Neural cell (in vitro differentiated cells): ENCODE data around the gene ERCC3. TPM values are rescaled to one million over a fixed set of nuclear protein-coding genes. Genes with fewer than 3 reads are reported as not detected.
"Not testable (repeated sequence)": the region's sequence is repeated elsewhere in the genome, so short reads cannot be mapped to it uniquely, and the experiment has no call there.

Experiments
- H2AFZ ChIP-seq: fragments of 200-600, 300-800 bp; sonication (generic), shearing (Covaris generic); 2 replicates; pipeline ENCODE4 v1.6.0; 2014; ENCODE audit warnings: low read depth, mild to moderate bottlenecking, antibody characterized with exemption, low read length, moderate library complexity
- H3F3A ChIP-seq: fragments of 200-600 bp; shearing (Covaris generic); 2 replicates; pipeline ENCODE4 v1.6.1; 2016; ENCODE audit warnings: mild to moderate bottlenecking, moderate library complexity, mixed read lengths, antibody characterized with exemption, low read length; ENCODE audit not compliant: insufficient read depth, poor library complexity, severe bottlenecking
- H3K27ac ChIP-seq: fragments of 200-600, 300-800 bp; sonication (generic), shearing (Covaris generic); 2 replicates; pipeline ENCODE4 v1.5.1; 2014; ENCODE audit warnings: mild to moderate bottlenecking, low read length, moderate library complexity
- H3K27me3 ChIP-seq: fragments of 300-800, 200-600 bp; sonication (generic), shearing (Covaris generic); 2 replicates; pipeline ENCODE4 v1.6.0; 2014; ENCODE audit warnings: mild to moderate bottlenecking, low read depth, low read length, moderate library complexity; ENCODE audit not compliant: insufficient read depth
- H3K36me3 ChIP-seq: fragments of 300-800, 200-600 bp; sonication (generic), shearing (Covaris generic); 2 replicates; pipeline ENCODE4 v1.5.1; 2014; ENCODE audit warnings: mild to moderate bottlenecking, antibody characterized with exemption, low read length, moderate library complexity; ENCODE audit not compliant: insufficient read depth
- H3K4me2 ChIP-seq: fragments of 300-800, 200-600 bp; sonication (generic), shearing (Covaris generic); 2 replicates; pipeline ENCODE4 v1.6.0; 2014; ENCODE audit warnings: mild to moderate bottlenecking, low read length
- H3K4me3 ChIP-seq: fragments of 300-800, 200-600 bp; sonication (generic), shearing (Covaris generic); 2 replicates; pipeline ENCODE4 v1.5.1; 2014; ENCODE audit warnings: mild to moderate bottlenecking, low read length, moderate library complexity
- H3K79me2 ChIP-seq: fragments of 200-600 bp; shearing (Covaris generic); replicated peaks from 2 replicates; pipeline ENCODE4 v1.6.0; 2014; ENCODE audit warnings: mild to moderate bottlenecking, low read length, moderate library complexity; ENCODE audit not compliant: insufficient read depth
- H3K9ac ChIP-seq: fragments of 300-800, 200-600 bp; sonication (generic), shearing (Covaris generic); 2 replicates; pipeline ENCODE4 v1.6.1; 2016; ENCODE audit warnings: mild to moderate bottlenecking, low read length, mixed read lengths
- H3K9me2 ChIP-seq: fragments of 200-600 bp; shearing (Covaris generic); 2 replicates; pipeline ENCODE4 v1.6.1; 2016; ENCODE audit warnings: mild to moderate bottlenecking, low read length, mixed read lengths; ENCODE audit not compliant: insufficient read depth
- H3K9me3 ChIP-seq: fragments of 200-600, 300-800 bp; sonication (generic), shearing (Covaris generic); 2 replicates; pipeline ENCODE4 v1.6.1; 2016; ENCODE audit warnings: mild to moderate bottlenecking, mixed run types, low read length, moderate library complexity, mixed read lengths
- H4K20me1 ChIP-seq: fragments of 200-600 bp; shearing (Covaris generic); 2 replicates; pipeline ENCODE4 v1.6.1; 2016; ENCODE audit warnings: mild to moderate bottlenecking, mixed run types; ENCODE audit not compliant: insufficient read depth
- CTCF ChIP-seq: fragments of 450-650 bp; IDR thresholded peaks from 2 replicates; pipeline ENCODE4 v1.5.1; 2014; ENCODE audit warnings: antibody characterized with exemption, mild to moderate bottlenecking, moderate library complexity; ENCODE audit not compliant: poor library complexity, severe bottlenecking
- EP300 ChIP-seq: fragments of 450-650 bp; conservative IDR thresholded peaks from 2 replicates; pipeline ENCODE4 v1.6.1; 2014; ENCODE audit warnings: antibody characterized with exemption, mild to moderate bottlenecking, moderate library complexity; ENCODE audit not compliant: poor library complexity, severe bottlenecking
- EZH2 ChIP-seq: fragments of 200-600, 300-800 bp; shearing (Covaris generic), sonication (generic); IDR thresholded peaks from 2 replicates; pipeline ENCODE4 v1.6.1; 2014; ENCODE audit warnings: antibody characterized with exemption, low read length, borderline replicate concordance, mild to moderate bottlenecking; ENCODE audit not compliant: insufficient read depth, poor library complexity, severe bottlenecking
- MXI1 ChIP-seq: fragments of 450-650 bp; conservative IDR thresholded peaks from 2 replicates; pipeline ENCODE4 v1.6.1; 2014; ENCODE audit warnings: antibody characterized with exemption, mild to moderate bottlenecking; ENCODE audit not compliant: poor library complexity, severe bottlenecking
- POLR2AphosphoS5 ChIP-seq: IDR thresholded peaks from 2 replicates; pipeline ENCODE4 v1.6.1; 2012
- RAD21 ChIP-seq: fragments of 450-650 bp; conservative IDR thresholded peaks from 2 replicates; pipeline ENCODE4 v1.6.1; 2014; ENCODE audit warnings: antibody characterized with exemption, mild to moderate bottlenecking, moderate library complexity
- REST ChIP-seq: IDR thresholded peaks from 2 replicates; pipeline ENCODE4 v1.6.1; 2012; ENCODE audit warnings: borderline replicate concordance
- SMC3 ChIP-seq: fragments of 450-650 bp; conservative IDR thresholded peaks from 2 replicates; pipeline ENCODE4 v1.6.1; 2014; ENCODE audit warnings: antibody characterized with exemption, mild to moderate bottlenecking, moderate library complexity; ENCODE audit not compliant: poor library complexity
- TAF1 ChIP-seq: IDR thresholded peaks from 2 replicates; pipeline ENCODE4 v1.6.1; 2012; ENCODE audit warnings: low read depth
- polyA plus RNA-seq: library from polyadenylated mRNA; depleted of rRNA; stranded (reverse); fragments of >200 nt; gene quantifications from 2 replicates; pipeline ENCODE4 v1.2.3, GENCODE V29; 2014

ERCC3 gene
- polyA plus RNA-seq, 1 donor from 2014 or later: 112 TPM

- Histone ChIP-seq H3K9ac (no peak overlapping the region), H3K27me3 (peaks cover 3% of the 10 kb centered on the region), H3K9me3 (peaks cover 2% of the 10 kb centered on the region), H3F3A (peaks cover 2% of the 10 kb centered on the region), H3K79me2 (no peaks in the 10 kb centered on the region), H3K9me2 (no peaks in the 10 kb centered on the region), H3K4me3 (no peak overlapping the region), H4K20me1 (no peaks in the 10 kb centered on the region), H2AFZ (no peak overlapping the region), H3K27ac (no peak overlapping the region), H3K4me2 (no peak overlapping the region), H3K36me3 (no peaks in the 10 kb centered on the region)
- TF ChIP-seq POLR2AphosphoS5 (no peak), RAD21 (no peak), MXI1 (no peak), EP300 (no peak), TAF1 (no peak), EZH2 (no peak), REST (no peak), SMC3 (no peak), CTCF (no peak)
These were observed 68.6 kb downstream of the ERCC3 start for GRCh38 chr2:127225186-127225960.

- H3F3A ChIP-seq, H3K36me3 ChIP-seq, H3K79me2 ChIP-seq, H3K27ac ChIP-seq, H3K9me3 ChIP-seq, H3K9me2 ChIP-seq, H4K20me1 ChIP-seq, H3K9ac ChIP-seq, H2AFZ ChIP-seq, H3K4me2 ChIP-seq, H3K4me3 ChIP-seq: not testable (repeated sequence)
- peaks cover 11% of the 10 kb centered on the region for H3K27me3 ChIP-seq
These were observed 69.8 kb downstream of the ERCC3 start for GRCh38 chr2:127224135-127224534.
